GM12872 (cell line): Measurements from ENCODE around the gene PSMA5.

ENCODE experiments used
- TF ChIP-seq, protein P1 (sequence below): IDR thresholded peaks from 3 replicates; pipeline ENCODE4 v1.5.1; 2011; ENCODE audit warnings: low read depth, mild to moderate bottlenecking, low read length, moderate library complexity; ENCODE audit not compliant: insufficient read depth

PSMA5 gene

DNA sequence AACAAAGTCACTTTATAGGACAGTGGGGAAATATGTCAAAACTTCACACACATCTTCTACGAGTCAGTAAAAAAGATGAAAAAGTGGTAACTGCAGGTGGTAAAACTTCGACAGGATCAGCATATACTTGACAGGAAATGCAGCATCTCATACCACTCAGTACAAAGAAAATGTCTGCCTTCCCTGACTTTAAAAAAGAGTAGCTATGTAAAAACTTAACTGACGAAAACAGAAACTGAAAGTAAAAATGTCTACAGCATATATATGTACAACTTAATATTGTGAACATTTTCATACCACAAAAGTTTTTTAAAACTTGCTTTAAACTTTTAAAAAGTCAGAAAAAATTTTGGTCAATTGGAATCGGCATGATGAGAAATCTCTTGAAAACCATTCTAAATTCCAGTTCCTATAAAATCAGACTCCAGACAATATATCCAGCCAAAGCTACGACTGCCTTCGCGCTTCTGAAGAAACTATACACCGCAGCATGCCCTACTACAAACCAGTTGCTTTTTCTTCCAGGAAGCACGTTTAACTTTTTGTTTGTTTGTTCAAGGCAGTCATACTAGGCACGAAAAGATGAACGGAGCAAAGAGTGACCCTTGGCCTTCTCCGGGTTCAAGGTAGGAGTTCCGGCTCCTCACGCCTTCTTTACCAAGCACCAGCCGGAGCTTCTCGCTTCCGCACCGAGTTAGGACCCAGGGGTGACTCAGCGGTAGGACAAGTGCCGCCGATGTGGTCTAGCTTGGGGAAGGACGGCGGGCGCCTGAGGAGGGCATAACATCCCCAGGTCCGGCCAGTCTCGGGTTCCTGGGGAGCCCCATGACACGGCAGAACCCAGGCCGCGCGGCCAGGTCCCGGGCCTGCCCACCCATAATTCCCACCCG lies 612 bp downstream of the PSMA5 start:
- TF ChIP-seq, protein P1, sequence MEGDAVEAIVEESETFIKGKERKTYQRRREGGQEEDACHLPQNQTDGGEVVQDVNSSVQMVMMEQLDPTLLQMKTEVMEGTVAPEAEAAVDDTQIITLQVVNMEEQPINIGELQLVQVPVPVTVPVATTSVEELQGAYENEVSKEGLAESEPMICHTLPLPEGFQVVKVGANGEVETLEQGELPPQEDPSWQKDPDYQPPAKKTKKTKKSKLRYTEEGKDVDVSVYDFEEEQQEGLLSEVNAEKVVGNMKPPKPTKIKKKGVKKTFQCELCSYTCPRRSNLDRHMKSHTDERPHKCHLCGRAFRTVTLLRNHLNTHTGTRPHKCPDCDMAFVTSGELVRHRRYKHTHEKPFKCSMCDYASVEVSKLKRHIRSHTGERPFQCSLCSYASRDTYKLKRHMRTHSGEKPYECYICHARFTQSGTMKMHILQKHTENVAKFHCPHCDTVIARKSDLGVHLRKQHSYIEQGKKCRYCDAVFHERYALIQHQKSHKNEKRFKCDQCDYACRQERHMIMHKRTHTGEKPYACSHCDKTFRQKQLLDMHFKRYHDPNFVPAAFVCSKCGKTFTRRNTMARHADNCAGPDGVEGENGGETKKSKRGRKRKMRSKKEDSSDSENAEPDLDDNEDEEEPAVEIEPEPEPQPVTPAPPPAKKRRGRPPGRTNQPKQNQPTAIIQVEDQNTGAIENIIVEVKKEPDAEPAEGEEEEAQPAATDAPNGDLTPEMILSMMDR, result no peak

DNA sequence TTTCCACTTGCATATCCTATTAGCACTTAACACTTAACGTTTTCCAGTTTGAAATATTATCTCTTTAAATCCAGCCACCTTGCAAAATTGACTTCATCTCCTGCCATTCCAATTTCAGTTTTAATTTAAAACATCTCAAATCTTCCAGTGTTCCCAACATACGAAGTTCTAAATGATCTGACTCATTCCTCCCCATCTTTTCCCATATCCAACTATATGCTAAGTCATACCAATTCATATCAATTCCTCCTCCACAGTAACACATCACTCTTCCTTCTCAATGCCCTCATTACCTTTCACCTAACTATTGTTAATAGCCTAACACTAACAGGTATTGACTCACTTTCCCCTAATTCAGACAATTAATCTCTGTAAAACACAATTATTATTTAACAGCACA lies 2.8 kb downstream of the PSMA5 start:
- TF ChIP-seq, protein P1, result no peak

DNA sequence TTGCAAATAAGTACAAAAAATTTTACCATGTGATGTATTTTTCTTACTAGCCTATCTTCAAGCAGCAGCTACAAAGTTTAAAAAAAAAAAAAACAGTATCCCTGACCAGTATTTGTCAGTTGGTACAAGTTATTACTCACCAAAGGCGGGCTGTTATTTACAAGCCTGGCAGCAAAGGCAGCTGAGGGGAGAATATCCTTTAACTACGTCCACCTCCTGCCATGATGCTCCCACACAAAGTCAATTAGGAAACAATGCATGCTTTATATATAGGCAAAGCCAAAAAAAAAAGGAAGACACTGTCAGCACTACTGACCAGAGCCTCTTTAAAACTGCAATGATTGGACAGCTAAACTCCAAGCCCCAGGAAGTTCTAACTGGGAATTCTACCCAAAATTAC lies 13.7 kb downstream of the PSMA5 start:
- TF ChIP-seq, protein P1, result no peak

DNA sequence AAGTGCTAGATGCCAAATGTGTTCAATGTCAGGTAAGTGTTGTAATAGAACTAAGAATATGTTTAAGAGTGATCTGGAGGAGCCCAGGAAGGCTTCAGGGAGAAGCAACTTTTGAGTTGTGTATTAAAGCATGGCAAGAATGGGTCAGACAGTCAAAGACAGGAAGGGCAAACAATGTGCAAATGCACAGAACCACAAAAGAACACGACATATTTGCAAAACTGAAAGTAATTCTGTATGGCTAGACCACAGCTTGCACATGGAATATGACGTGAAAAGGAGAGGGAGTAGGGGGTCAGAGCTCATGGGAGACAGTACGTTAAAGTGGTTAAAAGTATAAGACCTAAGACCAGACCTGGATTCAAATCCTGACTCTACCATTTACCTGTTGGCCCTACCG lies 21.4 kb downstream of the PSMA5 start:
- TF ChIP-seq, protein P1, result no peak

DNA sequence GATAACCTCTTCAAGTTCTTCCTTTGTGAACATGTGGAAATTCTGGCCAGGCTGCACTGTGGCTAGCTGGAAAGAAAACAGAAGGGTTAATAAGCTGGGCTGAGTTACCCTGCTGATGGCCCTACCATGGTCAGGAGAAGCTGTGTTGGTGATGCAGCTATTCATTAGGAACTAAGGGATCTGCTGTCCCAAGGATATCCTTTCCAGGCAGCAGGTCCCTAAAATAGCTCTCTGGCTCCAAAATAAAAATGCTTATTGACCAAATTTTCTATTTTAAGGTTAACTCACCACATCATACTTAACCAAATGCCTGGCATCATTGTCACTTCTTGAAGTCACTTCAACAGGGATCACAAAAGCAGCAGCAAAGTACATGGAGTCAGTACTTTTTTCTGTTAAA lies 24.2 kb downstream of the PSMA5 start:
- TF ChIP-seq, protein P1, result no peak

- TF ChIP-seq, protein P1, result no peak
Observed at GRCh38 chr1:109400035-109400655, 26.1 kb downstream of the PSMA5 start.

DNA sequence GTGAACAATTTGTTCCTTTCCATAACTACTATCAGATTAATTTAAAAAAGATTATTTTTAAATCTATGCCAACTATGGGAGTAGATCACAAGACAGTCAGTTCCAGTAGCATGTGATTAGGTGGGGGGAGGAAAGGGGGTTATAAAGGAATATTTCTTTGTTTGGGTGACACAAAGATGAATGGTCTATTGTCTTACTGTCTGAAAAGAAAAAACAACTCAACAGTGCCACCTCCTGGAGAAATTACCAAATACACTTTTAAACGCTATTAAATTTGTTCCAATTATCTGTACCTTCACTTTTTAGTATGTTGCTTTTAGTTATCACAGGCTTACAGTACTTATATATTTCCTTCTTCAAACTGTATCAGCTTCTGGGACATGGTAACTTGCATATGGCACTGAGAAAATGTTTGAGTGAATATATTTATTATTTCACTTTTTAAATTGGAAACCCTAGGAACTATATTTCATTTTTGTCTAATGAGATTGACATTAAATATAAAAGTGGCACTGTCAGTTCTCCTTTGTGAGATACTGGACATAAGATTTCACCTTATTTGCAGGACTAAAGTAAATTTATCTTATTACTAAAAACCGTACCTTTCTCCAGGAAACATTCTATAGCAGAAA lies 26.8 kb downstream of the PSMA5 start:
- TF ChIP-seq, protein P1, result peak; percentile 49; the same call in 2 of the 3 replicates
